GM12878 (cell line): ENCODE data around the gene CYTH2. TPM values are rescaled to one million over a fixed set of nuclear protein-coding genes. Genes with fewer than 3 reads are reported as not detected.
A peak's percentile ranks its signal among the peaks of the same experiment; 100 is the strongest.

ENCODE experiments used
- BHLHE40 ChIP-seq, 2 experiments: fragments of 450-650 bp in 1 of 2; IDR thresholded peaks; 2 replicates each; pipeline ENCODE4 v1.6.1; 2011 to 2017; ENCODE audit warnings: low read depth in 2 of 2, borderline replicate concordance in 1 of 2, improper control_type of control experiment in 1 of 2, low read length in 1 of 2, mild to moderate bottlenecking in 1 of 2
- CHD2 ChIP-seq: IDR thresholded peaks from 2 replicates; pipeline ENCODE4 v1.6.1; 2011; ENCODE audit warnings: low read depth, low read length, improper control_type of control experiment, borderline replicate concordance
- CREB1 ChIP-seq: IDR thresholded peaks from 2 replicates; pipeline ENCODE4 v1.6.1; 2012; ENCODE audit warnings: low read depth, mild to moderate bottlenecking, inconsistent platforms
- CREM ChIP-seq: IDR thresholded peaks from 2 replicates; pipeline ENCODE4 v1.6.1; 2014; ENCODE audit warnings: antibody characterized with exemption, low read depth
- E2F4 ChIP-seq: IDR thresholded peaks from 2 replicates; pipeline ENCODE4 v1.6.1; 2012; ENCODE audit warnings: low read depth, low read length, improper control_type of control experiment
- GABPA ChIP-seq: IDR thresholded peaks from 2 replicates; pipeline ENCODE4 v1.6.1; 2014; ENCODE audit warnings: antibody characterized with exemption, low read depth, mild to moderate bottlenecking, inconsistent platforms
- HSF1 ChIP-seq: fragments of 150-350 bp; IDR thresholded peaks from 2 replicates; pipeline ENCODE4 v1.6.1; 2014; ENCODE audit warnings: mild to moderate bottlenecking, low read depth, low read length
- IKZF1 ChIP-seq: fragments of 450-650 bp; conservative IDR thresholded peaks from 2 replicates; pipeline ENCODE4 v1.6.1; 2017; ENCODE audit warnings: antibody characterized with exemption, mild to moderate bottlenecking
- LARP7 ChIP-seq: fragments of 450-650 bp; IDR thresholded peaks from 2 replicates; pipeline ENCODE4 v1.6.1; 2017; ENCODE audit warnings: mild to moderate bottlenecking
- MTA3 ChIP-seq: IDR thresholded peaks from 2 replicates; pipeline ENCODE4 v1.6.1; 2012; ENCODE audit warnings: low read length, inconsistent platforms, borderline replicate concordance
- NBN ChIP-seq: fragments of 450-650 bp; IDR thresholded peaks from 2 replicates; pipeline ENCODE4 v1.6.1; 2016
- NR2C1 ChIP-seq: fragments of 450-650 bp; IDR thresholded peaks from 2 replicates; pipeline ENCODE4 v1.6.1; 2017; ENCODE audit warnings: antibody characterized with exemption, mild to moderate bottlenecking, moderate library complexity
- NRF1 ChIP-seq: conservative IDR thresholded peaks from 2 replicates; pipeline ENCODE4 v1.6.1; 2011; ENCODE audit warnings: mild to moderate bottlenecking, low read depth, low read length, improper control_type of control experiment
- POLR2A ChIP-seq: IDR thresholded peaks from 2 replicates; pipeline ENCODE4 v1.6.1; 2011; ENCODE audit warnings: low read depth, mild to moderate bottlenecking, low read length
- RUNX3 ChIP-seq: IDR thresholded peaks from 2 replicates; pipeline ENCODE4 v1.6.1; 2012; ENCODE audit warnings: low read length, inconsistent platforms
- SIX5 ChIP-seq: IDR thresholded peaks from 2 replicates; pipeline ENCODE4 v1.6.1; 2011; ENCODE audit warnings: mild to moderate bottlenecking, low read depth, low read length, moderate library complexity; ENCODE audit not compliant: severe bottlenecking
- SMARCA5 ChIP-seq: fragments of 450-650 bp; IDR thresholded peaks from 2 replicates; pipeline ENCODE4 v1.6.1; 2017; ENCODE audit warnings: mild to moderate bottlenecking
- STAT1 ChIP-seq: fragments of 450-650 bp; conservative IDR thresholded peaks from 2 replicates; pipeline ENCODE4 v1.6.1; 2014; ENCODE audit warnings: antibody characterized with exemption, mild to moderate bottlenecking
- SUPT20H ChIP-seq: IDR thresholded peaks from 2 replicates; pipeline ENCODE4 v1.6.1; 2011; ENCODE audit warnings: low read depth, mild to moderate bottlenecking, low read length, moderate library complexity, borderline replicate concordance; ENCODE audit not compliant: control insufficient read depth
- YY1 ChIP-seq: IDR thresholded peaks from 2 replicates; pipeline ENCODE4 v1.6.1; 2011; ENCODE audit warnings: low read depth, mild to moderate bottlenecking, low read length
- ZNF384 ChIP-seq: IDR thresholded peaks from 2 replicates; pipeline ENCODE4 v1.6.1; 2012; ENCODE audit warnings: low read depth, mild to moderate bottlenecking, low read length, improper control_type of control experiment, borderline replicate concordance
- polyA plus RNA-seq, 11 experiments: library from polyadenylated mRNA; depleted of rRNA in 4 of 11; unstranded in 6 of 11; stranded (reverse) in 5 of 11; fragments of >200 nt; fragmentation: Nextera tagmentation in 4 of 11; fragmentation: Illumina TruSeq in 1 of 11; extraction: Ambion mirVana in 4 of 11; extraction: Trizol in 1 of 11; gene quantifications; 1 replicate in 1 of 11; 2 replicates in 10 of 11; pipeline versions ENCODE4 v1.2.1 to v1.2.3, GENCODE V29; 2011 to 2016; ENCODE audit warnings: inconsistent platforms in 2 of 11, missing spikeins in 2 of 11, low read depth in 1 of 11
- total RNA-seq, 4 experiments: library from RNA; depleted of rRNA in 3 of 4; stranded (reverse); fragments of >200 nt in 3 of 4; fragmentation: Illumina TruSeq in 1 of 4; extraction: Trizol in 1 of 4; gene quantifications; 2 replicates each; pipeline versions ENCODE4 v1.2.1 to v1.2.3, GENCODE V29; 2013 to 2021
- TF ChIP-seq, protein P1 (sequence below): IDR thresholded peaks from 2 replicates; pipeline ENCODE4 v1.6.1; 2012; ENCODE audit warnings: low read depth, low read length, improper control_type of control experiment

CYTH2 gene
- total and polyA plus RNA-seq, 10 of the 15 experiments (the other 5 are each of a cell fraction or from before 2014, with no cell fraction given): 1.3 to 31.9 (median 22.2) TPM

GRCh38 chr19:48513289-48514122, 44.3 kb downstream of the CYTH2 start (continued):
- TF ChIP-seq, protein P1, sequence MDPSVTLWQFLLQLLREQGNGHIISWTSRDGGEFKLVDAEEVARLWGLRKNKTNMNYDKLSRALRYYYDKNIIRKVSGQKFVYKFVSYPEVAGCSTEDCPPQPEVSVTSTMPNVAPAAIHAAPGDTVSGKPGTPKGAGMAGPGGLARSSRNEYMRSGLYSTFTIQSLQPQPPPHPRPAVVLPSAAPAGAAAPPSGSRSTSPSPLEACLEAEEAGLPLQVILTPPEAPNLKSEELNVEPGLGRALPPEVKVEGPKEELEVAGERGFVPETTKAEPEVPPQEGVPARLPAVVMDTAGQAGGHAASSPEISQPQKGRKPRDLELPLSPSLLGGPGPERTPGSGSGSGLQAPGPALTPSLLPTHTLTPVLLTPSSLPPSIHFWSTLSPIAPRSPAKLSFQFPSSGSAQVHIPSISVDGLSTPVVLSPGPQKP: peak; percentile 66; the same call in 1 of the 2 replicates
- TF ChIP-seq NR2C1: peak; percentile 62
- TF ChIP-seq CREB1: 0 out of 2 replicates have a peak, but pooled peaks have one; percentile 44
- 0 out of 2 replicates have a peak, but pooled peaks have one; percentile 14 for TF ChIP-seq NRF1
- TF ChIP-seq STAT1: no peak
- TF ChIP-seq HSF1: no peak
- peak in 1 of 2 experiments; percentile 80; a peak in 2 of 4 replicates for TF ChIP-seq BHLHE40 (IDR thresholded peaks at IDR 0.05; ENCODE audit: borderline replicate concordance in 1 of 2, low read depth in 2 of 2, low read length in 1 of 2)
- TF ChIP-seq CHD2: peak; percentile 12; the same call in 1 of the 2 replicates
- peak; percentile 91 for TF ChIP-seq SIX5
- no peak for TF ChIP-seq SMARCA5
- peak; percentile 49; the same call in 1 of the 2 replicates for TF ChIP-seq CREM
- TF ChIP-seq YY1: peak; percentile 39; the same call in 1 of the 2 replicates
- TF ChIP-seq RUNX3: no peak
- TF ChIP-seq E2F4: no peak
- TF ChIP-seq MTA3: no peak
- TF ChIP-seq POLR2A: no peak; the same call in 1 of the 2 replicates
- TF ChIP-seq ZNF384: no peak
- 0 out of 2 replicates have a peak, but pooled peaks have one; percentile 56 for TF ChIP-seq NBN
- TF ChIP-seq IKZF1: peak; percentile 71
- no peak; the same call in 1 of the 2 replicates for TF ChIP-seq LARP7
- TF ChIP-seq SUPT20H: no peak
- TF ChIP-seq GABPA: peak; percentile 69; the same call in 1 of the 2 replicates
